SJCRH30 (cell line): ENCODE data around the gene PLXDC2. TPM values are rescaled to one million over a fixed set of nuclear protein-coding genes. Genes with fewer than 3 reads are reported as not detected.
A peak's percentile ranks its signal among the peaks of the same experiment; 100 is the strongest.

Experiments used
- DNase-seq, 2 experiments: peaks; one replicate each; pipeline ENCODE4 v3.0.0-alpha.2; 2015 to 2020
- H3K27ac ChIP-seq: fragments of 250-450 bp; sonication (Bioruptor Pico); 2 replicates; pipeline ENCODE4 v1.5.1; 2020; ENCODE audit warnings: mild to moderate bottlenecking, moderate library complexity
- H3K27me3 ChIP-seq: fragments of 250-450 bp; sonication (Bioruptor Pico); 2 replicates; pipeline ENCODE4 v1.5.1; 2020; ENCODE audit warnings: mild to moderate bottlenecking, moderate library complexity
- H3K36me3 ChIP-seq: fragments of 250-450 bp; sonication (Bioruptor Pico); 2 replicates; pipeline ENCODE4 v1.5.1; 2020; ENCODE audit warnings: mild to moderate bottlenecking, moderate library complexity
- H3K4me1 ChIP-seq: fragments of 250-450 bp; sonication (Bioruptor Pico); 2 replicates; pipeline ENCODE4 v1.5.1; 2020; ENCODE audit warnings: mild to moderate bottlenecking, moderate library complexity
- H3K4me3 ChIP-seq: fragments of 250-450 bp; sonication (Bioruptor Pico); 2 replicates; pipeline ENCODE4 v1.5.1; 2020; ENCODE audit warnings: mild to moderate bottlenecking, moderate library complexity
- H3K9me3 ChIP-seq: fragments of 250-450 bp; sonication (Bioruptor Pico); replicated peaks from 2 replicates; pipeline ENCODE4 v1.5.1; 2020; ENCODE audit warnings: mild to moderate bottlenecking, moderate library complexity
- total RNA-seq: library from RNA; depleted of rRNA; stranded (reverse); fragments of >200 nt; shearing (Covaris generic); gene quantifications from 2 replicates; pipeline ENCODE4 v1.2.3, GENCODE V29; 2014

PLXDC2 gene
- total RNA-seq, 1 experiment from 2014 or later = 11.4 TPM

DNA sequence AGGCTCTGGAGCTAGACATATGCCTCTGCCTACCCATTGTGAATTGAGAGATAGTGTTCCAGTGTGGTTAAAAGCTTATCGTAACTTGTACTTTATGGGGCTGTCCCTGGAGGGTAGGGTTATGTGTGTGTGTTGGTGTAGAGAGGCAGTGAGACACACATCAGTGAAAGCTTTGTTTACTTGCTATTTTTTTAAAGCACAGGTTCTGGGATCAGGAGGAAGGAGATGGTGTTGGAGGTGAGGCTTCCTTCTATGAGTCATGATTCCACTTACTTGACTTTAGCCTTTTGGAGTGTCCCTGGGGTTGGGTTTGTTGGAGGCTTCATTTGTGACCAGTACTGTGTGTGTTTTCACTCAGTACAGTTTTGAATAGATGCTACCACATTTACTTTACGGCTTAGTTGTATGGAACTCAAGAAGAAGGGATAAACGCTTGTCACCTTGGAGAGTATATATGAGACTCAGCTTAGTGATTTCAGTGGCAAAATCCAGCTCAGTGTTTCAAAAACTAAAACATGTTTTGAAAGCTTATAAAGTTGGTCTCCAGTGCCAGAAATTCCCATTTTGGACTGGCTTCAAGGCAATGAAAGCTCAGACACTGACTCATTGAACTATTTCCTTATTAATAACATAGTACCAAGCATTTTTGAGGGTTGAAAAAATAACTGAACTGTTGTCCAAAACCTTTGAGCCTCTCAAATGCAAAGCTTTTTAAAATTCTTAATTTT lies 106.2 kb downstream of the PLXDC2 start:
- DNase-seq = no peak
- H3K4me3 ChIP-seq = no peak overlapping the region
- H3K36me3 ChIP-seq = no peaks in the 10 kb centered on the region
- no peak overlapping the region for H3K27ac ChIP-seq
- H3K9me3 ChIP-seq = no peaks in the 10 kb centered on the region
- no peaks in the 10 kb centered on the region for H3K27me3 ChIP-seq
- H3K4me1 ChIP-seq = no peaks in the 10 kb centered on the region; the same call in none of the 2 replicates

DNA sequence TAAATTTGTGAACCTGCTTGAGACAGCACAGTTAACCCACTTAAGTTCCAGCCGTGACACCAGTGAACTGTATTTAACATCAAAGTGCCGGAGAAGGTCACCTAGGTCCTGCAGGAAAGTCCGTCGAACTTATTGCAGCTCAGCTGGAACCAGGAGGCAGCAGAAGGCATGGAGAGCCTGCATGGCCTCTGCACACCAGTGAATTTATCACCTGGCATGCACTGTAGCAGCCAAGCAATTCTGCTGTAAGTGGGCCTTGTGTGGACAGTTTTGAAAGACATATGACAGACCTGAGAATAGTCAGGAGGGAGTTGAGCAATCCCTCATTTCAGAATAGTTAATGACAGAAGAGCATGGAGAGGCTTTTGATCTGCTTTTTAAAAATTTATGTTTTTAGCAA lies 108.8 kb downstream of the PLXDC2 start:
- H3K27ac ChIP-seq = no peak overlapping the region
- no peaks in the 10 kb centered on the region for H3K9me3 ChIP-seq
- no peak for DNase-seq
- H3K4me1 ChIP-seq = no peaks in the 10 kb centered on the region; the same call in 1 of the 2 replicates
- no peaks in the 10 kb centered on the region for H3K27me3 ChIP-seq
- H3K36me3 ChIP-seq = no peaks in the 10 kb centered on the region
- no peak overlapping the region for H3K4me3 ChIP-seq

DNA sequence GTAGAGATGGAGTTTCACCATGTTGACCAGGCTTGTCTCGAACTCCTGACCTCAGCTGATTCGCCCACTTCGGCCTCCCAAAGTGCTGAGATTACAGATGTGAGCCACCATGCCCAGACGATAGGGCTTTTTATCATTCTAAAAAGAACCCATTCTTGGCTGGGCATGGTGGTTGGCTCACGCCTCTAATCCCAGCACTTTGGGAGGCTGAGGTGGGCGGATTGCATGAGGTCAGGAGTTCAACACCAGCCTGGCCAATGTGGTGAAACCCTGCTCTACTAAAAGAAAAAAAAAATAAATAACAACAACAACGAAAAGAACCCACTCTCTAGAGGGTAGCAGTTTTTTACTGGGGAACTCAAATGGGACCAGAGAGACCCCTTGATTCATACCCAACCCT lies 112.7 kb downstream of the PLXDC2 start:
- Histone ChIP-seq H3K4me3 (no peak overlapping the region), H3K4me1 (peaks cover 17% of the 10 kb centered on the region), H3K27ac (no peak overlapping the region)

DNA sequence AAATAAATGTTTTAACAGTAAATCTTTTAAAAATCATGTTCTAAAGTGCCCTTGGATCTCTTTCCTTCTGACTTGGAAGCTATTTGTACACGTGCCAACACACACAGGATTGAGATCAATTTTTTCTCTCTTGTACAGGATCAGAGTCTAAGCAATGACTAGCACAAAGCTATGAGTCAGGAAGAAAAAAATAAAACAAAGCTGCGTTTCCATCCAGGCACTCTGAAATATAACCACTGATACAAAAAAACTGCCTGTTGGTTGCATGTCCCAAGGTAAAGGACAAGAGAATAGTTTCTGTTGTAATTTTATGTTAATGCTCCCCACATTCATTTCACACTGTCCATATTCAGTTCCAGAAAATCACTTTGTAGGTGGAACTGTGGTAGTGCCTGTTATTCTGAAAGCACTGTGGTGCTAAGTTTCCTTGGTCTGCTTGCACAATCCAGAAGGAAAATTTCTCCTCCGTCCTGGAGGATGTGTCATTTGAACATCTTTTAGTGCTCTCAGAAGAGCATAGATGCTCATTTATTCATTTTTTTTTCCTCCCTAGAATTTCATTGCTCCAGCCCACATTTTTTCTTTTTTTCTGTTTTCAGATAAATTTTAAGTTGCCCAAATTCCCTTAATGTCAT lies 113.4 kb downstream of the PLXDC2 start:
- no peak for DNase-seq
- Histone ChIP-seq H3K27me3 (no peaks in the 10 kb centered on the region), H3K4me3 (no peak overlapping the region), H3K9me3 (no peaks in the 10 kb centered on the region), H3K27ac (no peak overlapping the region), H3K36me3 (no peaks in the 10 kb centered on the region), H3K4me1 (peaks cover 17% of the 10 kb centered on the region)

More for the DNA sequence above, 112.7 kb downstream of the PLXDC2 start:
- no peaks in the 10 kb centered on the region for H3K27me3 ChIP-seq
- DNase-seq = no peak
- no peaks in the 10 kb centered on the region for H3K9me3 ChIP-seq
- H3K36me3 ChIP-seq = no peaks in the 10 kb centered on the region

DNA sequence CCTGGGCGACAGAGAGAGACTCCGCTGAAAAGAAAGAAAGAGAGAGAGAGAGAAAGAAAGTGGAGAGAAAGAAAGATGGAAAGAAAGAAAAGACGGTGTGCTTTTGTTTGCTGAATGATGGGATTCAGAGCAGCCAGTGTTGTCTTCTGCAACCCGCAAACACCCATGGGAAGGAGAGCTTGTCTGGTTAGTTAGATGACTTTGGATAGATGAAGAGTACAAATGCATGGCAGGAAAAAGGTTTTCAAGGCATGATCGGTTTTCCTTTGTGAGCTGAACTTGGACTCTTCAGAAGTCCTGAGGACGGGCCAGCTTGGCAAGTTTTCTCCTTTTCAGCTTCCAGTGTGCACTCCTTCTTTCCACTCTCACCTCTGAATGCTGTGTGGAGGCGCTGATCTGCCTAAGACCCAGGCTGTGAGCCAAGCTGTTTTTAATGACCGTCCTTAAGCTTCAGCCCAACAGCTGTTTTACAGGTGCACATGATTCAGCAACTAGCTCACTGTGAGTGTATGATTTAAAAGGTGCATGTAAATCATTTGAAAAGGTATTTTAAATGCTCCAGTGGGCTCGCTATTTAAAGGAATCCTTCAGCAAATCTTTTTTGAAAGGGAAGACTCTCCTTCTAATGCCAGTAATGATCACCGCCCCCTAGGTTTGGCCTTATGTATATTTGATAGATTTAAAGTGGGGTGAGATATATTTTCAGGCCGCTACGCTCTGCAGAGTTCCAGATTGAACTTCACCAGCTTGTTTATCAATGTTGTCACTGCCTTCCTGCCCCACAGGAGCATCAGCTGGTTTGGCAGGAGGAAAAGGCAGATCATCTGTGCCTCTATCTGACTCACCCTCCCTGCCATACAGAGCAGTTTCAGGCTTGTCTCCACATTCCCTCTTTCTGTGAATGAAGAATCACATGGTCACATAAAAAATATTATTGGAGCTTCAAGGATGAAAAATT lies 115.0 kb downstream of the PLXDC2 start:
- Histone ChIP-seq H3K27me3 (no peaks in the 10 kb centered on the region), H3K27ac (no peak overlapping the region), H3K4me3 (no peak overlapping the region), H3K9me3 (no peaks in the 10 kb centered on the region), H3K36me3 (no peaks in the 10 kb centered on the region), H3K4me1 (peaks cover 20% of the 10 kb centered on the region)
- peak; percentile 25 to 54 for DNase-seq

DNA sequence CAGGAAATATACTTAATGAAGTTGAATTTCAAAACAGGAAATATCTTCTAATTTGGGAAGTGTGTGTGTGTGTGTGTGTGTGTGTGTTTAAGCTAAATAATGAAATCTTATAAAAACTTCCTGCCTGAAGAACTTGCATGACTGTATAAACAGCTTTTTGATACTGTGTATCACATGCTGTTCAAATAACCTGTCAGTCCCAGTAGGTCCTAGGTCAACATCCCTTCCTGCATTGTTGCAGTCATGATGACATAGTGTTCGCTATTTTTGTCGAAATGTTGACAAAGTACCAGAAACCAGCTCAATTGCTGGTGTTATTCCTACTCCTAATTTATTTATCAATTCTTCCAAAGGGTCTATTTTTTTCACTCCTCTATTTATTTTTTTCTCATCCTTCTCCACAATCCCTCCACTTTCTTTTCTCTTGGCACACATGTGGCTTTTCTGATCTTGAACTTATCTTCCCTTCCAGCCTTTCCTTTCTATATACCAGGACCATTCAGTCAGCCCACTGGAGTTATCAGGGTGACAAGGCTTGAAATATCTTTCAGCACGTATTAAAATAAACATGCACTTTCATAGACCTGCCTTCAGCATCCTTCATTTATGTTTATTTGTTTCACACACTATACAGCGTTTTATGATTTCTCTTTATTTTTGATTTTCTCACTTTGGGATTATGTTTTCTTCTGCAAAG lies 115.8 kb downstream of the PLXDC2 start:
- peaks cover 20% of the 10 kb centered on the region for H3K4me1 ChIP-seq
- no peaks in the 10 kb centered on the region for H3K9me3 ChIP-seq
- no peak for DNase-seq
- no peaks in the 10 kb centered on the region for H3K36me3 ChIP-seq
- no peak overlapping the region for H3K4me3 ChIP-seq
- no peak overlapping the region for H3K27ac ChIP-seq
- H3K27me3 ChIP-seq = no peaks in the 10 kb centered on the region

DNA sequence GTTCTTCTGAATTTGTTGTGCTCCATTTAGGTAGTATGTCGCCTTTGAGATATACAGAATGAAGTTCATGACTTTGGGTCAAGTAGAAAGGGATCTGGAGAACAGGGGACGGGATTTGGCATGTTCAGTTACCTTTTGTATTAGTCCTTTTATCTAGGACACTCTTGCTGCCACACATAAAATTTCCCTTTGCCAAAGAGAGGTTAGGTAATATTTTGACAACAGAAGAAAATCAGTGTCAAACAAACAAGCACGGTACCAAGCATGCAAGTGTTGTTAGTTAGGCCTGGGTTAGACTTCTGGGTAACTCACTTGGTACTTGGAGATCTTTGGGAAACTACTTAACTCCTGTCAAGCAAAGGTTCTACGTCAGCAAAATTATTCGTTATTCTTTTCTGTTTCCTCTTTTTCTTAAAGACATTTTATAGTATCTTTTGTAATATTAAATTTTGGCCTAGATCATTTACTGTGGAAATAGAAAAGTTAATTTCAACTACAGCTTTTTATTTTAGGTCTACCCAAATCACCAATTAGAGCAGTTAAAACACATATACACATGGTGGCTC lies 116.7 kb downstream of the PLXDC2 start:
- Histone ChIP-seq H3K4me1 (peaks cover 20% of the 10 kb centered on the region), H3K27ac (no peak overlapping the region)

DNA sequence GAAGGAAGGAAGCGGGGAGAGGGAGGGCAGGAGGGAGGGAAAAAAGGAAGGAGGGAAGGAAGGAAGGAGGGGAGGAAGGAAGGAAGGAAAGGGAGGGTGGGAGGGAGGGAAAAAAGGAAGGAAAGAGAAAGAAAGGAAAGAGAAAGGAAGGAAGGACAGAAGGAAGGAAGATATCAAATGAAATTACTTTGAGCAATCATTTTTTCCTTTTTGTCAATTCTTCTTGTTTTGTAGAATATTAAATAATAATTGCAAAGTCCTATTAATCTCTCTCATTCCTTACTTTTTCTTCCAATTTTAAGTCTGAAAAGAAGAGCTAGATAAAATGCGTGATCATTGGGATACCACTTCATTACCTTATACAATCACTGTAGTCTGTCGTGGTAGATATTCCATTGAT lies 117.5 kb downstream of the PLXDC2 start:
- no peak overlapping the region for H3K27ac ChIP-seq
- H3K36me3 ChIP-seq = no peaks in the 10 kb centered on the region
- H3K4me3 ChIP-seq = no peak overlapping the region
- no peaks in the 10 kb centered on the region for H3K27me3 ChIP-seq
- DNase-seq = no peak
- no peaks in the 10 kb centered on the region for H3K9me3 ChIP-seq
- H3K4me1 ChIP-seq = peaks cover 20% of the 10 kb centered on the region

More for the DNA sequence above, 116.7 kb downstream of the PLXDC2 start:
- no peak overlapping the region for H3K4me3 ChIP-seq
- no peaks in the 10 kb centered on the region for H3K27me3 ChIP-seq
- no peak for DNase-seq
- H3K9me3 ChIP-seq = no peaks in the 10 kb centered on the region
- no peaks in the 10 kb centered on the region for H3K36me3 ChIP-seq

DNA sequence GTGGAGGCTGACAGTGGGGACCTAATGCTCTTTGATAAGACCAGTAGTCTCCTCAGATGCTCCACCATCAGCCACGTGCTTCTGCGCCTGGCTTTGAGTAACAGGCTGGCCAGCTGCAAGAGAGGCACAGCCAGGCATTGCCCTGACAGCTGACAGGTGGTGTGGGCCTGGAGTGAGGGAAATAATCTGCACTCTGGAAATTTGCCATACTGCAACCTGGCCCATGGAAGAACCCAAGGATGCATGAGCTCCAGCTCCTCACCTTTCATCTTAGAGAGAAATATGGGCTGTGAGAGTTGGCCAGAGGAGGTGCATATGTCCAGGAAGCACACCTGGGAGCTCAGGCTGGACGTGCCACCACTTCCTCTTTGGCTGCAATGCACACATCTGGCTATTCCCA lies 118.9 kb downstream of the PLXDC2 start:
- H3K27ac ChIP-seq = no peak overlapping the region
- H3K4me3 ChIP-seq = no peak overlapping the region
- no peaks in the 10 kb centered on the region for H3K9me3 ChIP-seq
- peaks cover 20% of the 10 kb centered on the region for H3K4me1 ChIP-seq
- DNase-seq = peak; percentile 44 to 61
- H3K27me3 ChIP-seq = no peaks in the 10 kb centered on the region
- H3K36me3 ChIP-seq = no peaks in the 10 kb centered on the region

DNA sequence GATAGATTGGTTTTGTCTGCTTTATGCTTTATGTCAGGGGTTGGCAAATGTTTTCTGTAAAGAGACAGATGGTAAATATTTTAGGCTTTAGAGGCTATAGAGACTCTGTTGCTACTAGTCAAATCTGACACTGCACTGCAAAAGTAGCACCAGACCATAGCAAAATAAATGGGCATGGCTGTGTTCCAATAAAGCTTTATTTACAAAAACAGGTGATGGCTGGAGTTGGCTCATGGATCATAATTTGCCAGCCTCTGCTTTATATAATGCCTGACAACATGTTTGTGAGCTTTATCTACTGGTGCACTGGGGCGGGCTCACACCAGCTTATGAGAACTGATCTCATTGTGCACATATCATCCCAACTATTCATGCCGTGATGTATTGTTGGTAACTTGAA lies 120.1 kb downstream of the PLXDC2 start:
- H3K4me1 ChIP-seq = peaks cover 17% of the 10 kb centered on the region
- no peak for DNase-seq
- no peak overlapping the region for H3K4me3 ChIP-seq
- H3K27ac ChIP-seq = no peak overlapping the region
- no peaks in the 10 kb centered on the region for H3K36me3 ChIP-seq
- no peaks in the 10 kb centered on the region for H3K9me3 ChIP-seq
- no peaks in the 10 kb centered on the region for H3K27me3 ChIP-seq

DNA sequence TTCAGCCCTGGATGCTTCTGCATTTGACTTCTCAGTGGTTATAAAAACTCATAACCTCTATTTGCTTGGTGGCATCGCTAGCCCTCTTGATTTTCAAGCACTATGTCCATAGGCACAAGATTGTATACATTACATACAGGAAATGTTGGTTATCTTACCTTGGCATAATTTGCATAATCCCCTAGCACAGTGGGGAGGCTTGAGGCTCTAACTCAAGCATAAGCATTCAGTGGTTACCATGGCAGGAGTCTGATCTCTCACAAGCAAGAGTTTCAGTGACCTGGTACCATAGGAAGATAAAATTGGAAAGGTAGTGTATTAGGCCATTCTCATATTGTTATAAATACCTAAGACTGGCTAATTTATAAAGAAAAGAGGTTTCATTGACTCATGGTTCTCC lies 121.8 kb downstream of the PLXDC2 start:
- Histone ChIP-seq H3K36me3 (no peaks in the 10 kb centered on the region), H3K4me3 (no peak overlapping the region)

DNA sequence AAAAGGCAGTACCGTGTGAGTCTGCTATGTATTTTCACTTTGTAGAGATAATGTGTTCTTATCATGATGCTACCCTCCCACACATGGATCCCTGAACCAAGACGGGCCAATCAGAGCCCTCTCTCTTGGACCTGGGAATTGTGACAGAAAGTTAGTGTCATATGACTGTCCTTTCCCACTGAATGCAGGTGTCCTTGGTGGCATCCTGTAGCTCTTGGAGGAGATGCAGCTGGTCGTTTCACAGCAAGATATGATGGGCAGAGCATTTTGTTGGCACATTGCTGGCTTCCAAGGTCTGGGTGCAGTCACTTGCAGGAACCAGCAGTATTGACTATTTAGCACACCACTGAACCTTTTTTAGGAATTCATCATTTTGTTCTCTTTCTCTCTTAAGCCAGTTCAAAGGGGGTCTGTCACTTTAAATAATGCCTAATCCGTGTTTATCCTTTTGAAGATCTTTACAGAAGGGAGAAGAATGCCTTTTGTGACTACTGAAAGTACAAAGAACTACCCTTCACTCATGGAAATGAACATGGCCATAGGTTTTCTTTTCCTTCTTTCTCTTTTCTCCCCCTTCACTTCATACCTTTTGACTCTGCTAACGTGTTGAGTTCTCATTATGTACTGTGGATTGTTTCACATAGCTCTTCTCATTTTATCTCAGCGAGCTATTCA lies 125.1 kb downstream of the PLXDC2 start:
- Histone ChIP-seq H3K27ac (no peak overlapping the region), H3K36me3 (no peaks in the 10 kb centered on the region), H3K27me3 (no peaks in the 10 kb centered on the region), H3K9me3 (no peaks in the 10 kb centered on the region; the same call in 1 of the 2 replicates), H3K4me1 (no peaks in the 10 kb centered on the region), H3K4me3 (no peak overlapping the region)
- no peak for DNase-seq

More for the DNA sequence above, 121.8 kb downstream of the PLXDC2 start:
- Histone ChIP-seq H3K27me3 (no peaks in the 10 kb centered on the region), H3K9me3 (no peaks in the 10 kb centered on the region), H3K4me1 (peaks cover 3% of the 10 kb centered on the region), H3K27ac (no peak overlapping the region)
- DNase-seq = no peak

DNA sequence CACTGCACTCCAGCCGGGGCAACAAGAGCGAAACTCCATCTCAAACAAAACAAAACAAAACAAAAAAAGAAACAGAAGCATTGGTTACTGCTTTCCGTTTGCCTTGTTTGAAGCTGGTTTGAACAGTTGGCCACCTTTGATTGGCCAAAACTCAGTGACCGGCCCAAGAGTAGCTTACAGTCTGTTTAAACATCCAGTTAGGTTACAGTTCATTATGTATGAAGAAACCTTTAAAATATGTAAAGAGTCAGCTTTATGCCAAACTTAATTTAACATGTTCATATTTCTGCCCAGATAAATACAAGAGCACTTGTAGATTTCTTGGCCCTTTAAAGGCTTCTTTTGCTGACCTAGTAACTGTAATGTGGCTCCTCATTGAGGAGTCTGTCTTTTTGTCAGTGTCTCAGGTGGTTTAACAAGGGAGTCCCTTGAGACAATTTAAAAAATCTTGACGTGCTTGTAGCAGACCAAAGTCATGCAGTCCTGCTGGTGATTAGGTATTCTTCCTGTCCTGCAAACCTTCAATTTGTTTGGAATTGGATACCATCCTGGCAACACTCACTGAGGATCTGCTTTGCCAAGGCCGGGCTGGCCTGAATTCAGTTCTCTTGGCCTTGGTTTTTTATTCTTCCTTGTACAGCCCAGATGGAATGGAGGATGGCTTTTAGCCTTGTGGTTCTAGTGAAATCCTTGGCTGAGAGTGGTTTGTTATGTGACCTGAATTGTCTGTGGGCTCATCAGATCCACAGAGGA lies 128.9 kb downstream of the PLXDC2 start:
- no peaks in the 10 kb centered on the region for H3K4me1 ChIP-seq
- DNase-seq = no peak
- H3K4me3 ChIP-seq = no peak overlapping the region
- H3K36me3 ChIP-seq = no peaks in the 10 kb centered on the region
- no peaks in the 10 kb centered on the region; the same call in 1 of the 2 replicates for H3K9me3 ChIP-seq
- no peaks in the 10 kb centered on the region for H3K27me3 ChIP-seq
- H3K27ac ChIP-seq = no peak overlapping the region
